ENCODE results near the gene SLC6A13. TPM values are rescaled to one million over a fixed set of nuclear protein-coding genes. Genes with fewer than 3 reads are reported as not detected.

SLC6A13 gene
- total RNA-seq, 4 donors from 2014 or later = not detected

DNA sequence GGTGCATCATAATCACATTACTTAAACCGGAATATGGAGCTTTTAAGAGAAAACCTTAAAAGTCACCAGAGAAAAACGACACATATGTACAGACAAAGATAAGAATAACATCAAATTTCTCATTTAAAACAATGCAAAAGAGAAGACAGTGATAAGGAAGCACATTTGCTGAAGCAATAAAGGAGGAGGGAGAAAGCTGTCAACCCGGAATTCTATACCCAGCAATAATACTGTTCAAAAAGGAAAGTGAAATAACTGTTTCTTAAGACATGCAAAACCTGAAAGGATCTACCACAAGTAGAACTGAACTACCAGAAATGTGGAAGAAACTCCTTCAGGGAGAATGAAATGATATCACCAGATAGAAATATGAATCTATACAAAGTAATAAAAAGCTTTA is 15.4 kb downstream of the SLC6A13 start:
- no peak for DNase-seq (ENCODE audit: extremely low spot score)
- H3K27ac ChIP-seq (replicated peaks in 1 of 4) = no peak overlapping the region
- 85% methylated on average over 3 of the region's 3 CpGs for WGBS
- H3K4me1 ChIP-seq = no peaks in the 10 kb centered on the region
- peaks cover 0 to 17% (median 13%) of the 10 kb centered on the region in 4 donors for H3K9me3 ChIP-seq
- TF ChIP-seq EP300 (IDR thresholded peaks at IDR 0.05) (no peak), POLR2A (IDR thresholded peaks at IDR 0.05; ENCODE audit: low read depth) (no peak), POLR2AphosphoS5 (IDR thresholded peaks at IDR 0.05) (no peak)
- TF ChIP-seq, protein P1, sequence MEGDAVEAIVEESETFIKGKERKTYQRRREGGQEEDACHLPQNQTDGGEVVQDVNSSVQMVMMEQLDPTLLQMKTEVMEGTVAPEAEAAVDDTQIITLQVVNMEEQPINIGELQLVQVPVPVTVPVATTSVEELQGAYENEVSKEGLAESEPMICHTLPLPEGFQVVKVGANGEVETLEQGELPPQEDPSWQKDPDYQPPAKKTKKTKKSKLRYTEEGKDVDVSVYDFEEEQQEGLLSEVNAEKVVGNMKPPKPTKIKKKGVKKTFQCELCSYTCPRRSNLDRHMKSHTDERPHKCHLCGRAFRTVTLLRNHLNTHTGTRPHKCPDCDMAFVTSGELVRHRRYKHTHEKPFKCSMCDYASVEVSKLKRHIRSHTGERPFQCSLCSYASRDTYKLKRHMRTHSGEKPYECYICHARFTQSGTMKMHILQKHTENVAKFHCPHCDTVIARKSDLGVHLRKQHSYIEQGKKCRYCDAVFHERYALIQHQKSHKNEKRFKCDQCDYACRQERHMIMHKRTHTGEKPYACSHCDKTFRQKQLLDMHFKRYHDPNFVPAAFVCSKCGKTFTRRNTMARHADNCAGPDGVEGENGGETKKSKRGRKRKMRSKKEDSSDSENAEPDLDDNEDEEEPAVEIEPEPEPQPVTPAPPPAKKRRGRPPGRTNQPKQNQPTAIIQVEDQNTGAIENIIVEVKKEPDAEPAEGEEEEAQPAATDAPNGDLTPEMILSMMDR (IDR thresholded peaks at IDR 0.05) = no peak
- no peaks in the 10 kb centered on the region for H3K36me3 ChIP-seq
- intact Hi-C loops (cut with DNase I) = no loop called here
- H3K27me3 ChIP-seq = no peaks in the 10 kb centered on the region
- no peak overlapping the region for H3K4me3 ChIP-seq

DNA sequence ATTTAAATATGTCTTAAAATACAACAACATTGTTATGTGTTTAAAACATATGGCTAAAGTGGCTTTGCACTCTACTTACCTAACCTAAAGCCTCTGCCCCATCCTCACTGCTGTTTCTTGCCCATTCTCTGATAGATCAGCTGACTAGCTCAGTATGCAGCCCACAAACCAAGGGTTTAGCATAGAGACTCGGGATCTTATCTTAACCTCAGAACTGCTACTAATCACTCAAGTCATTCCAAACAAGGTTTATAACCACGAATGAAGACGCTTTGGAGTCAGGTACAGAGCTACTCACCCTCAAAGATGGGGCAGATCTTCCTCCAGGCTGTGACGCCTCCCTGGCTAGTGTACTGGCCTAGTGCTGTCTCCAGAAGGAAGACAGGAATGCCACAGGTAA is 19.3 kb downstream of the SLC6A13 start:
- peaks cover 0 to 7% (median 0%) of the 10 kb centered on the region in 4 donors for H3K27me3 ChIP-seq
- TF ChIP-seq POLR2A (IDR thresholded peaks at IDR 0.05; ENCODE audit: low read depth) = no peak
- TF ChIP-seq, protein P1 (IDR thresholded peaks at IDR 0.05) = no peak
- TF ChIP-seq POLR2AphosphoS5 (IDR thresholded peaks at IDR 0.05) = no peak
- no peak for TF ChIP-seq EP300 (IDR thresholded peaks at IDR 0.05)
- intact Hi-C loops (cut with DNase I) = no loop called here
- H3K4me1 ChIP-seq = no peaks in the 10 kb centered on the region
- WGBS = 55% methylated on average over 4 of the region's 4 CpGs
- H3K9me3 ChIP-seq = peaks cover 0 to 17% (median 13%) of the 10 kb centered on the region in 4 donors
- DNase-seq (ENCODE audit: extremely low spot score) = peak; percentile 31
- H3K27ac ChIP-seq (replicated peaks in 1 of 4) = no peak overlapping the region
- H3K36me3 ChIP-seq = no peaks in the 10 kb centered on the region
- no peak overlapping the region for H3K4me3 ChIP-seq

DNA sequence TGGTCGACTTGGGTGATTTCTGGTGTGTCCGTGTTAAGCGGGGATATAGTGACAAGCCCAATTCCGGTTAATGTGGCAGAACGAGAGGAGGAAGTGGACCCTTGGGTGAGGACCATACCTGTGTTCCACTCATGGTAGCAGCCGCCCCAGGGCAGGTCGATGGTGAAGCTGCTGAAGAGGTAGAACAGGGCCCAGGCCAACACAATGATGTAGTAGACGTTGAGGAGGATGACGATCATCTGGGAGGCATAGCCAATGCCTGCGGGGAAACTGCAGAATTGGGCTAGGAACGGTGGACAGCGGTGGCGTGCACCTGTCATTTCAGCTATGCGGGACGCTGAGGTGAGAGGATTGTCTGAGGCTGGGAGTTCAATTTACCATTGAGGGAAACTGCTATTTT is 20.1 kb downstream of the SLC6A13 start:
- TF ChIP-seq POLR2A (IDR thresholded peaks at IDR 0.05; ENCODE audit: low read depth) (no peak), EP300 (IDR thresholded peaks at IDR 0.05) (no peak), POLR2AphosphoS5 (IDR thresholded peaks at IDR 0.05) (no peak)
- TF ChIP-seq, protein P1 (IDR thresholded peaks at IDR 0.05) = no peak
- intact Hi-C loops (cut with DNase I) = no loop called here
- Histone ChIP-seq H3K4me1 (no peaks in the 10 kb centered on the region), H3K36me3 (no peaks in the 10 kb centered on the region), H3K4me3 (no peak overlapping the region), H3K9me3 (peaks cover 0 to 11% (median 6%) of the 10 kb centered on the region in 4 donors), H3K27ac (replicated peaks in 1 of 4) (no peak overlapping the region), H3K27me3 (peaks cover 0 to 14% (median 0%) of the 10 kb centered on the region in 4 donors)
- WGBS = 88% methylated on average over 15 of the region's 15 CpGs
- DNase-seq (ENCODE audit: extremely low spot score) = peak; percentile 53

DNA sequence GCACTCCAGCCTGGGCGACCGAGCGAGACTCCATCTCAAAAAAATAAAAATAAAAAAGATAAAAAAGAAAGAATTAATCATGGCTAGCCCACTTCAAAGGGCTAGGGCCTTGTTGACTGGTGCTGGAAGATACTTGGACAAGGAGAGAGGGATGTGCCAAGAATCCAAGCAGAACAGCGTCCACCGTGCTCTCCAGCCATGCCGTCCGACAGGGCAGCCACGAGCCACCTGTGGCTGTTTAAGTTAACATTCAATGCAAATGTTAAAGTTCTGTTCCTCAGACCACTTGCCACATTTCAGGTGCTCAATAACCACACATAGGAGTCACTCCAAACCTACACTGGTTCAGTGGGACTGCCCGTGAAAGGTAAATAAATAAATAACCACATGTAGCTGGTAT is 21.4 kb downstream of the SLC6A13 start:
- 92% methylated on average over 9 of the region's 9 CpGs for WGBS
- no peaks in the 10 kb centered on the region for H3K36me3 ChIP-seq
- no peak for DNase-seq (ENCODE audit: extremely low spot score)
- no peak overlapping the region for H3K4me3 ChIP-seq
- H3K9me3 ChIP-seq = peaks cover 0 to 8% (median 2%) of the 10 kb centered on the region in 4 donors
- no peaks in the 10 kb centered on the region for H3K4me1 ChIP-seq
- intact Hi-C loops (cut with DNase I) = no loop called here
- H3K27ac ChIP-seq (replicated peaks in 1 of 4) = no peak overlapping the region
- peaks cover 0 to 16% (median 0%) of the 10 kb centered on the region in 4 donors for H3K27me3 ChIP-seq
- TF ChIP-seq, protein P1 (IDR thresholded peaks at IDR 0.05) = no peak

DNA sequence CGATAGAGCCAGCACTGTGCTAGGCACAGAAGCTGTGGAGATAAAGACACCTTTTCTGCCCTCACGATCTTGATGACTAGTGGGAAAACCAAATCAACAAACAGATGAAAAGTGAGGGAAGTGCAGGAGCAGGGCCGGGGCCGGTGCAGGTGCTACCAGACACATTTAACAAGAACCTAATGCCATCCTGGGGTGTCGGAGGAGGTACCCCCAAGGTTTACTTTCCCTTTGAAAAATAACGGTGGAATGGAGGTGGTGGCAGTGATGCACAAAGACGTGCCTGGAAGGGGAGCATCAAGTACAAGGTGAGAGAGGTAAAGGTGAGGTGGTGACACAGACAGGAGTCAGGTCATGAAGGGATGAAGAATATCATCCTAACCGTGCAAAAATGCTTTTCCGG is 22.1 kb downstream of the SLC6A13 start:
- intact Hi-C loops (cut with DNase I) = no loop called here
- Histone ChIP-seq H3K9me3 (peaks cover 0 to 13% (median 5%) of the 10 kb centered on the region in 4 donors), H3K27ac (replicated peaks in 1 of 4) (no peak overlapping the region), H3K4me1 (no peaks in the 10 kb centered on the region), H3K36me3 (no peaks in the 10 kb centered on the region), H3K27me3 (peaks cover 0 to 16% (median 0%) of the 10 kb centered on the region in 4 donors), H3K4me3 (no peak overlapping the region)
- DNase-seq (ENCODE audit: extremely low spot score) = peak; percentile 47
- WGBS = 93% methylated on average over 9 of the region's 9 CpGs
- TF ChIP-seq, protein P1 (IDR thresholded peaks at IDR 0.05) = no peak
- TF ChIP-seq EP300 (IDR thresholded peaks at IDR 0.05) = no peak
- TF ChIP-seq POLR2A (IDR thresholded peaks at IDR 0.05; ENCODE audit: low read depth) = no peak
- no peak for TF ChIP-seq POLR2AphosphoS5 (IDR thresholded peaks at IDR 0.05)
